Effector CD4-positive, alpha-beta T cell (primary cell): ENCODE data around the gene TTC39C.
"Not testable (repeated sequence)": the region's sequence is repeated elsewhere in the genome, so short reads cannot be mapped to it uniquely, and the experiment has no call there.

ENCODE experiments used
- DNase-seq: peaks from one replicate; pipeline ENCODE4 v3.0.0-alpha.2; 2020

The TTC39C gene

GRCh38 chr18:24138789-24139616, 124.4 kb downstream of the TTC39C start, which contains the start of gene CABYR:
TSS of gene CABYR (plus strand) at chr18:24139062. CDS start at chr18:24143115, 4,053 bp downstream.
- peak; percentile 75 for DNase-seq

GRCh38 chr18:24140697-24141096, 126.1 kb downstream of the TTC39C start:
- DNase-seq = no peak

- DNase-seq = no peak
These were observed 127.8 kb downstream of the TTC39C start for GRCh38 chr18:24142376-24142775.

- not testable (repeated sequence) for DNase-seq
These were observed 135.0 kb downstream of the TTC39C start for GRCh38 chr18:24149591-24149990.

GRCh38 chr18:24153397-24153796, 138.8 kb downstream of the TTC39C start:
- DNase-seq = no peak

GRCh38 chr18:24157855-24158254, 143.3 kb downstream of the TTC39C start:
- no peak for DNase-seq

GRCh38 chr18:24160086-24160485, 145.5 kb downstream of the TTC39C start:
- no peak for DNase-seq

- no peak for DNase-seq
These were observed 146.8 kb downstream of the TTC39C start for GRCh38 chr18:24161304-24161703.

- no peak for DNase-seq
These were observed 153.9 kb downstream of the TTC39C start for GRCh38 chr18:24168496-24168895.

GRCh38 chr18:24170360-24170759, 155.8 kb downstream of the TTC39C start:
- no peak for DNase-seq

GRCh38 chr18:24173997-24174396, 159.4 kb downstream of the TTC39C start:
- no peak for DNase-seq

- no peak for DNase-seq
These were observed 162.3 kb downstream of the TTC39C start for GRCh38 chr18:24176727-24177416.

GRCh38 chr18:24177499-24178133, 163.1 kb downstream of the TTC39C start:
- DNase-seq = no peak

GRCh38 chr18:24180048-24180447, 165.5 kb downstream of the TTC39C start:
- DNase-seq = no peak

- no peak for DNase-seq
These were observed 167.3 kb downstream of the TTC39C start for GRCh38 chr18:24181806-24182205.
